PC-9 (cell line): Measurements from ENCODE around the gene SELENON. TPM values are rescaled to one million over a fixed set of nuclear protein-coding genes. Genes with fewer than 3 reads are reported as not detected.

Source experiments
- BruUV-seq: library from RNA; stranded (reverse); fragments of 400-500 nt; replicated peaks from 2 replicates; lab custom pipeline; 2021; lab: Mats Ljungman, UMichigan
- CTCF ChIA-PET: fragments of 300-600 bp; sonication (Branson Sonifier 250); formaldehyde crosslinking; loops from one replicate; lab custom pipeline; 2022; ENCODE audit warnings: antibody characterized with exemption; lab: Charles Lee
- POLR2A ChIA-PET: fragments of 300-600 bp; sonication (Branson Sonifier 250); formaldehyde crosslinking; loops from one replicate; lab custom pipeline; 2022; ENCODE audit warnings: antibody characterized with exemption; ENCODE audit not compliant: unreplicated experiment; lab: Charles Lee
- DNase-seq, 2 experiments: peaks; one replicate each; pipeline versions ENCODE4 v3.0.0 to v3.0.0-alpha.2; 2015 to 2022; ENCODE audit warnings: mixed read lengths in 1 of 2
- H2AFZ ChIP-seq: fragments of 200-600 bp; sonication (generic); 2 replicates; pipeline ENCODE4 v1.8.1; 2017; ENCODE audit warnings: antibody characterized with exemption
- H3F3A ChIP-seq: fragments of 200-600 bp; sonication (generic); 2 replicates; pipeline ENCODE4 v1.8.1; 2017; ENCODE audit warnings: antibody characterized with exemption, mild to moderate bottlenecking, low read depth; ENCODE audit not compliant: insufficient read depth
- H3K27ac ChIP-seq: fragments of 200-600 bp; sonication (generic); 2 replicates; pipeline ENCODE4 v1.6.1; 2016; ENCODE audit warnings: mixed run types
- H3K27me3 ChIP-seq: fragments of 200-600 bp; sonication (generic); 2 replicates; pipeline ENCODE4 v1.6.1; 2016; ENCODE audit warnings: low read depth, mixed run types; ENCODE audit not compliant: insufficient read depth
- H3K36me3 ChIP-seq: fragments of 200-600 bp; sonication (generic); 2 replicates; pipeline ENCODE4 v1.6.1; 2016; ENCODE audit warnings: low read depth, mixed run types
- H3K4me1 ChIP-seq: fragments of 200-600 bp; sonication (generic); replicated peaks from 2 replicates; pipeline ENCODE4 v1.6.1; 2016; ENCODE audit warnings: mixed run types; ENCODE audit not compliant: insufficient read depth
- H3K4me2 ChIP-seq: fragments of 200-600 bp; sonication (generic); 2 replicates; pipeline ENCODE4 v1.6.1; 2017; ENCODE audit warnings: mixed run types
- H3K4me3 ChIP-seq: fragments of 200-600 bp; sonication (generic); 2 replicates; pipeline ENCODE4 v1.6.1; 2016; ENCODE audit warnings: mixed run types
- H3K79me2 ChIP-seq: fragments of 200-600 bp; sonication (generic); 2 replicates; pipeline ENCODE4 v1.6.1; 2017; ENCODE audit warnings: low read depth, mixed run types
- H3K9me2 ChIP-seq: fragments of 200-600 bp; sonication (generic); 2 replicates; pipeline ENCODE4 v1.8.1; 2017; ENCODE audit warnings: mild to moderate bottlenecking; ENCODE audit not compliant: insufficient read depth
- H3K9me3 ChIP-seq: fragments of 200-600 bp; sonication (generic); 2 replicates; pipeline ENCODE4 v1.8.1; 2016; ENCODE audit warnings: low read depth; ENCODE audit not compliant: insufficient read depth
- H4K20me1 ChIP-seq: fragments of 200-600 bp; sonication (generic); 2 replicates; pipeline ENCODE4 v1.8.1; 2017; ENCODE audit not compliant: insufficient read depth
- EZH2 ChIP-seq: fragments of 200-600 bp; sonication (generic); IDR thresholded peaks from 2 replicates; pipeline ENCODE4 v1.8.0; 2017; ENCODE audit warnings: antibody characterized with exemption, low read depth
- intact Hi-C: fragments of 100-400 bp; cut with micrococcal nuclease; formaldehyde crosslinking; loops from one replicate; pipeline ENCODE4 v1.10.0; 2022; ENCODE audit not compliant: unreplicated experiment
- total RNA-seq: library from RNA; stranded (reverse); gene quantifications from 2 replicates; pipeline ENCODE4 v1.2.3, GENCODE V29; 2021
- TF ChIP-seq, protein P1 (sequence below): fragments of 200-600 bp; sonication (generic); conservative IDR thresholded peaks from 2 replicates; pipeline ENCODE4 v1.6.1; 2017; ENCODE audit warnings: mixed run types, antibody characterized with exemption, mild to moderate bottlenecking, moderate library complexity

SELENON gene
- total RNA-seq, 1 experiment from 2014 or later: 44.3 TPM

DNA sequence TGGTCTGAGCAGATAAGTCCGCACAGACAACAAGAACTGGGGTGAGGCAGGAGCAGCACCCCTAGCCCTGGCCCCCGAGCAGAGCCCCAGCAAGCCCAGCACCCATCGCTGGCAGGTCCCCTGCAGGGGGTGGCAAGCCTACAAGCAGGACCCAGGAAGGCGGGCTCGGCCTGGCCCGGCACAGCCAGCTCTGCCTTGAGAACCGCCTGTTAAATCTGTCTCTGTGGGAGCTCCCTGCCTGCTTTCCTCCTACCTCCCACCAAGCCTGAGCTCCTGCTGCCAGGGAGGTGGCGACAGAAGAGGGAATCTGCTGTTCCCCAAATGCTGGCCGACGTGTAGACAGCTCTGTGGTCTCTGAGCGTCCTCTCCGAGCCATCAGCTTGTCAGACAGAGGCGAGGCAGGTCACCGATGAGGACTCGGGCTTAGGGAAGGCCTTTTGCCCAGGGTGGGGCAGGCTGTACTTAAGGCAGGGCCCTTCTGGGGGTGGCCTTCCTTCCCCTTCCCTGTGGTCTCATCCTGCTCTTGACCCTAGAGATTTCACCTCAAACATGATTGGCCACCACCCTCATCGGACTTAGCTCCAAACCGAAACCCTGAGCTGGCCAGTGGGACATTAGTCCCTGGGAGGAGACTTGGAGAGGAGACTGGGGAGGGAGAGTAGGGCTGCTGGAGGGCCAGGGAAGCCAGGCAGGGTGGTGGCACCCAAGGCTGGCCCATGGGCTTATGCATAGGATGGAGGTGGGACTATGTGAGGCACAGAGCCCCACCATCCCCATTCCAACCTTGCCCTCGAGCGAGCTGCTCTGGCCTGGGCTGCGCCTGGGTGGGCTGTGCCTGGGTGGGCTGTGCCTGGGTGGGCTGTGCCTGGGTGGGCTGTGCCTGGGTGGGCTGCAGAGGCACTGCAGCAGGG, 7.7 kb downstream of the SELENON start:
- intact Hi-C loops: no loop called here
- ChIA-PET CTCF (interaction anchor here (0.5 kb wide), 1 partner anchor 235 kb away, joined by 6 read pairs; no protein-coding TSS in a partner anchor), POLR2A (interaction anchor here (0.5 to 0.6 kb wide), 3 partner anchors 96 to 190 kb away, joined by 3 to 11 read pairs (median 6); partner anchors contain the start of gene PAFAH2)
- Histone ChIP-seq H3K4me1 (no peaks in the 10 kb centered on the region), H4K20me1 (no peaks in the 10 kb centered on the region), H2AFZ (no peak overlapping the region), H3K79me2 (no peaks in the 10 kb centered on the region), H3K4me3 (no peak overlapping the region), H3K27me3 (no peaks in the 10 kb centered on the region), H3F3A (no peaks in the 10 kb centered on the region), H3K9me3 (no peaks in the 10 kb centered on the region), H3K27ac (no peak overlapping the region), H3K9me2 (no peaks in the 10 kb centered on the region), H3K4me2 (no peak overlapping the region), H3K36me3 (no peaks in the 10 kb centered on the region)
- DNase-seq: no peak
- BruUV-seq: no TSS peak
- TF ChIP-seq EZH2: no peak

DNA sequence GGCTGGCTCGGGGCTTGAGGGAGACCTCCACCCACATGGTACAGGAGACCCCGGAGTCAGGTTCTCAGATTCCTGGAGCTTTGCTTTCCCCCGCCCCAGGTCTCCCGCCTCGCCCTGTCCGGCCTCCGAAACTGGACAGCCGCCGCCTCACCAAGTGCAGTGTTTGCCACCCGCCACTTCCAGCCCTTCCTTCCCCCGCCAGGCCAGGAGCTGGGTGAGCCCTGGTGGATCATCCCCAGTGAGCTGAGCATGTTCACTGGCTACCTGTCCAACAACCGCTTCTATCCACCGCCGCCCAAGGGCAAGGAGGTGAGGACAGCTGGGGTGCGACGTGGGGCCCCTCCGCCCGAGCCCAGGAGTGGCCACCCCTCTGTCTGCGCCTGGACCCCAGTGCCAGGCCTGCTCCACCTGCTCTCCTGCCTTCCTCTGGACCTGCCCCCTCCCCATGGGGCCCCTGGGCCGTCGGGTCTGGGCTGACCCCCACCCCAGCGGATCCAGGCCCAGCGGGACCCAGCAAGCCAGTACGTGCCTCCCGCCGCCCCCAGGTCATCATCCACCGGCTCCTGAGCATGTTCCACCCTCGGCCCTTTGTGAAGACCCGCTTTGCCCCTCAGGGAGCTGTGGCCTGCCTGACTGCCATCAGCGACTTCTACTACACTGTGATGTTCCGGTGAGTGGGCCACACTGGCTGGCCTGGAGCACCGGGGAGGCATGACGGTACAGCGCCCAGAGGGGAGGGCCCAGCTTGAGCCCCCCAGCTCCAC, 8.7 kb downstream of the SELENON start:
- CTCF ChIA-PET: interaction anchor here (0.5 kb wide), 1 partner anchor 44 kb away, joined by 3 read pairs; no protein-coding TSS in a partner anchor
- H3K36me3 ChIP-seq: no peaks in the 10 kb centered on the region
- H3K27me3 ChIP-seq: no peaks in the 10 kb centered on the region
- BruUV-seq: no TSS peak
- H2AFZ ChIP-seq: no peak overlapping the region
- H4K20me1 ChIP-seq: no peaks in the 10 kb centered on the region
- no peak overlapping the region for H3K4me2 ChIP-seq
- no peak overlapping the region for H3K4me3 ChIP-seq
- no peaks in the 10 kb centered on the region for H3K4me1 ChIP-seq
- no peak overlapping the region for H3K27ac ChIP-seq
- no peak for DNase-seq
- H3K9me2 ChIP-seq: no peaks in the 10 kb centered on the region
- TF ChIP-seq EZH2: no peak
- TF ChIP-seq, protein P1, sequence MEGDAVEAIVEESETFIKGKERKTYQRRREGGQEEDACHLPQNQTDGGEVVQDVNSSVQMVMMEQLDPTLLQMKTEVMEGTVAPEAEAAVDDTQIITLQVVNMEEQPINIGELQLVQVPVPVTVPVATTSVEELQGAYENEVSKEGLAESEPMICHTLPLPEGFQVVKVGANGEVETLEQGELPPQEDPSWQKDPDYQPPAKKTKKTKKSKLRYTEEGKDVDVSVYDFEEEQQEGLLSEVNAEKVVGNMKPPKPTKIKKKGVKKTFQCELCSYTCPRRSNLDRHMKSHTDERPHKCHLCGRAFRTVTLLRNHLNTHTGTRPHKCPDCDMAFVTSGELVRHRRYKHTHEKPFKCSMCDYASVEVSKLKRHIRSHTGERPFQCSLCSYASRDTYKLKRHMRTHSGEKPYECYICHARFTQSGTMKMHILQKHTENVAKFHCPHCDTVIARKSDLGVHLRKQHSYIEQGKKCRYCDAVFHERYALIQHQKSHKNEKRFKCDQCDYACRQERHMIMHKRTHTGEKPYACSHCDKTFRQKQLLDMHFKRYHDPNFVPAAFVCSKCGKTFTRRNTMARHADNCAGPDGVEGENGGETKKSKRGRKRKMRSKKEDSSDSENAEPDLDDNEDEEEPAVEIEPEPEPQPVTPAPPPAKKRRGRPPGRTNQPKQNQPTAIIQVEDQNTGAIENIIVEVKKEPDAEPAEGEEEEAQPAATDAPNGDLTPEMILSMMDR: no peak
- no peaks in the 10 kb centered on the region for H3K9me3 ChIP-seq
- intact Hi-C loops: no loop called here
- no peaks in the 10 kb centered on the region for H3K79me2 ChIP-seq
- H3F3A ChIP-seq: no peaks in the 10 kb centered on the region
- POLR2A ChIA-PET: interaction anchor here (0.5 to 0.6 kb wide), 3 partner anchors 95 to 189 kb away, joined by 3 to 11 read pairs (median 6); partner anchors contain the start of gene PAFAH2

DNA sequence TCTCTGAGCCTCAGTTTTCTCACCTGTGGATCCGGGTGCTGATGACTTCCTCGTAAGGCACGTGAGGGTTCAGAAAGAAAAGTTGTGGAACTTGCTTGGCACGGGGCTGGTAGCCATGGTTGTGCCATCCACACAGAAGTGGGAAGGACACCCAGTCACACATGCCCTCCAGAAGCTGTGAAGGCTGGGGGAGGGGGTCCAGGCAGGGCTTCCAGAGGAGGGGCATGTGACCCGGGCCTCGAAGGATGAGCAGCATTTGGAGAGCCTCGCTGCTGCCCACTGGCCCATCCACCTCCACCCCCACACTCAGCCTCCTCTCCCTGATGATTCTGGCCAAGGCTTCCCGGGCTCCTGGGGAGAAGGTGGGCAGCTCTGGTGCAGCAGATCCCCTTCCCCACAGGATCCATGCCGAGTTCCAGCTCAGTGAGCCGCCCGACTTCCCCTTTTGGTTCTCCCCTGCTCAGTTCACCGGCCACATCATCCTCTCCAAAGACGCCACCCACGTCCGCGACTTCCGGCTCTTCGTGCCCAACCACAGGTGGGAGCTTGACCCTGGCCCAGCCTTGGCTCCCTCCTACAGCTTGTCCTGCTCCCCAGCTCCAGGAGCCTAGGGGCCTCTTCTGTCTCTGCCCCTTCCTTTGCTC, 9.4 kb downstream of the SELENON start:
- TF ChIP-seq EZH2: no peak
- TF ChIP-seq, protein P1: no peak
- Histone ChIP-seq H3F3A (no peaks in the 10 kb centered on the region), H3K27me3 (no peaks in the 10 kb centered on the region), H3K36me3 (no peaks in the 10 kb centered on the region), H3K4me3 (no peak overlapping the region), H3K9me3 (no peaks in the 10 kb centered on the region), H3K79me2 (no peaks in the 10 kb centered on the region), H3K4me1 (no peaks in the 10 kb centered on the region), H4K20me1 (no peaks in the 10 kb centered on the region), H3K4me2 (no peak overlapping the region), H3K9me2 (no peaks in the 10 kb centered on the region), H3K27ac (no peak overlapping the region), H2AFZ (no peak overlapping the region)
- intact Hi-C loops: no loop called here
- no peak for DNase-seq
- POLR2A ChIA-PET: no interaction called here
- no TSS peak for BruUV-seq
- CTCF ChIA-PET: interaction anchor here (0.6 kb wide), 1 partner anchor 422 kb away, joined by 5 read pairs; no protein-coding TSS in a partner anchor
